IPS DF 6.9 (cell line): Measurements from ENCODE around the gene DSP.

Source experiments
- DNase-seq: peaks from one replicate; pipeline ENCODE4 v3.0.0-alpha.2; 2013; ENCODE audit warnings: low read depth, low spot score
- H3K27ac ChIP-seq: one replicate; pipeline ENCODE4 v1.5.1; 2013; ENCODE audit warnings: low read length, control low read depth
- H3K27me3 ChIP-seq: 2 replicates; pipeline ENCODE4 v1.6.1; 2013; ENCODE audit warnings: mild to moderate bottlenecking, low read length; ENCODE audit not compliant: control insufficient read depth, insufficient read depth
- H3K36me3 ChIP-seq: 2 replicates; pipeline ENCODE4 v1.6.1; 2013; ENCODE audit warnings: low read length; ENCODE audit not compliant: control insufficient read depth, insufficient read depth
- H3K4me1 ChIP-seq: 2 replicates; pipeline ENCODE4 v1.6.1; 2013; ENCODE audit warnings: low read length; ENCODE audit not compliant: control insufficient read depth, insufficient read depth
- H3K4me3 ChIP-seq: 2 replicates; pipeline ENCODE4 v1.5.1; 2013; ENCODE audit warnings: mild to moderate bottlenecking, low read length
- H3K9me3 ChIP-seq: 2 replicates; pipeline ENCODE4 v1.6.1; 2013; ENCODE audit warnings: low read length, inconsistent platforms; ENCODE audit not compliant: control insufficient read depth, insufficient read depth
- WGBS: extraction: QIAGEN DNeasy Blood & Tissue Kit; methylation state at CpG from one replicate; pipeline ENCODE4 v1.1.7; 2013; ENCODE audit warnings: mixed read lengths, missing lambda C conversion rate; ENCODE audit not compliant: insufficient read length, insufficient coverage; 5-methylcytosine and 5-hydroxymethylcytosine counted together

The DSP gene, protein sequence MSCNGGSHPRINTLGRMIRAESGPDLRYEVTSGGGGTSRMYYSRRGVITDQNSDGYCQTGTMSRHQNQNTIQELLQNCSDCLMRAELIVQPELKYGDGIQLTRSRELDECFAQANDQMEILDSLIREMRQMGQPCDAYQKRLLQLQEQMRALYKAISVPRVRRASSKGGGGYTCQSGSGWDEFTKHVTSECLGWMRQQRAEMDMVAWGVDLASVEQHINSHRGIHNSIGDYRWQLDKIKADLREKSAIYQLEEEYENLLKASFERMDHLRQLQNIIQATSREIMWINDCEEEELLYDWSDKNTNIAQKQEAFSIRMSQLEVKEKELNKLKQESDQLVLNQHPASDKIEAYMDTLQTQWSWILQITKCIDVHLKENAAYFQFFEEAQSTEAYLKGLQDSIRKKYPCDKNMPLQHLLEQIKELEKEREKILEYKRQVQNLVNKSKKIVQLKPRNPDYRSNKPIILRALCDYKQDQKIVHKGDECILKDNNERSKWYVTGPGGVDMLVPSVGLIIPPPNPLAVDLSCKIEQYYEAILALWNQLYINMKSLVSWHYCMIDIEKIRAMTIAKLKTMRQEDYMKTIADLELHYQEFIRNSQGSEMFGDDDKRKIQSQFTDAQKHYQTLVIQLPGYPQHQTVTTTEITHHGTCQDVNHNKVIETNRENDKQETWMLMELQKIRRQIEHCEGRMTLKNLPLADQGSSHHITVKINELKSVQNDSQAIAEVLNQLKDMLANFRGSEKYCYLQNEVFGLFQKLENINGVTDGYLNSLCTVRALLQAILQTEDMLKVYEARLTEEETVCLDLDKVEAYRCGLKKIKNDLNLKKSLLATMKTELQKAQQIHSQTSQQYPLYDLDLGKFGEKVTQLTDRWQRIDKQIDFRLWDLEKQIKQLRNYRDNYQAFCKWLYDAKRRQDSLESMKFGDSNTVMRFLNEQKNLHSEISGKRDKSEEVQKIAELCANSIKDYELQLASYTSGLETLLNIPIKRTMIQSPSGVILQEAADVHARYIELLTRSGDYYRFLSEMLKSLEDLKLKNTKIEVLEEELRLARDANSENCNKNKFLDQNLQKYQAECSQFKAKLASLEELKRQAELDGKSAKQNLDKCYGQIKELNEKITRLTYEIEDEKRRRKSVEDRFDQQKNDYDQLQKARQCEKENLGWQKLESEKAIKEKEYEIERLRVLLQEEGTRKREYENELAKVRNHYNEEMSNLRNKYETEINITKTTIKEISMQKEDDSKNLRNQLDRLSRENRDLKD (N-terminal part only)

DNA sequence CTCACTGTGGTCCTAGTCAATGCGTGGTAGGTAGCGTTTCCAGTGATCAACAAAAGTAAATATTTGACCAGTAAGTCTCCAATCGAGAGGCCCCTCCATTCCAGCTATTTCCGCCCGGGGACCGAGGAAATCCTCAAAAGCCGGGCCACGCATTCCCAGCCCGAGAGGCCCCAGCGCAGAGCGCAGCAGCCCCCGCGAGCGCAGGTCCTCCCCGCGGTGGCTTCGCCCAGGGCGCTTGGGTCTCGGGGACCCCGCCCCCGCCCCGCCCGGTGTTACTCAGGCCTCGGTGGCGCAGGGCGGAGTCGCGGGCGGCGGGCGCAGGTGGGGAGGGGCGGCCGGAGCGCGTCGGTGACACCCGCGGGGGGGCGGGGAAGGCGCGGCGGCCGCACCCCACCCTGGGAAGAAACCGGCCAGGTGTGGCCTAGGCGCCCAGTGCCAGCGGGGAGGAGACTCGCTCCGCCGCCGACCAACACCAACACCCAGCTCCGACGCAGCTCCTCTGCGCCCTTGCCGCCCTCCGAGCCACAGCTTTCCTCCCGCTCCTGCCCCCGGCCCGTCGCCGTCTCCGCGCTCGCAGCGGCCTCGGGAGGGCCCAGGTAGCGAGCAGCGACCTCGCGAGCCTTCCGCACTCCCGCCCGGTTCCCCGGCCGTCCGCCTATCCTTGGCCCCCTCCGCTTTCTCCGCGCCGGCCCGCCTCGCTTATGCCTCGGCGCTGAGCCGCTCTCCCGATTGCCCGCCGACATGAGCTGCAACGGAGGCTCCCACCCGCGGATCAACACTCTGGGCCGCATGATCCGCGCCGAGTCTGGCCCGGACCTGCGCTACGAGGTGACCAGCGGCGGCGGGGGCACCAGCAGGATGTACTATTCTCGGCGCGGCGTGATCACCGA lies at the start of gene DSP:
Gene DSP (plus strand): TSS at position 497 of the 890 bp plus-strand sequence. CDS start 245 bp downstream, at position 742.
- WGBS, result no CpG with 5 or more reads among the region's 105 CpGs
- Histone ChIP-seq H3K36me3 (no peaks in the 10 kb centered on the region), H3K27me3 (no peaks in the 10 kb centered on the region; the same call in 1 of the 2 replicates), H3K27ac (no peak within 1 kb of the TSS), H3K9me3 (no peaks in the 10 kb centered on the region), H3K4me1 (0 out of 2 replicates have a peak, but pooled peaks cover 2% of the 10 kb centered on the region), H3K4me3 (peak within 1 kb of the TSS; percentile 82)
- no peak for DNase-seq

DNA sequence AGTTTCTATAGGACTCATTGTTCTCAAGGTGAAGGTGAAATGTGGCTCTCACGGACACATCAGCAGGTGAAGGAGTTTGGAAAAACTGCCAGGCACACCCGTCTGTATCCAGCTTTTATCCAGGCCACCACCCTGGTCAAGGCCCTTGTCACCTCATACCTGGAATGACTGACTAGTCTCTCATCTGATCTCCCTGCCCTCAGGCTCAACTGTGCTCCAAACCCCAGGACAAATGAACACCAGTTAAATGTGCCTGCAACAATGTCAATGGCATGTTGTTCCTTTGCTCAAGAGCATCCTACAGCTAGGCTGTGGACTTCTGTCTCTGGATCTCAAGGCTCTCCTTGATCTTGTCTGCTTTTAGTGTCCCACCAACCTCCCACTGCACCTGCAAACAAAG lies 47.6 kb upstream of the DSP start:
- no peaks in the 10 kb centered on the region for H3K36me3 ChIP-seq
- H3K4me3 ChIP-seq, result no peak overlapping the region
- DNase-seq, result no peak
- H3K4me1 ChIP-seq, result no peaks in the 10 kb centered on the region
- WGBS, result no CpG with 5 or more reads among the region's 2 CpGs
- no peaks in the 10 kb centered on the region for H3K9me3 ChIP-seq
- no peak overlapping the region for H3K27ac ChIP-seq
- H3K27me3 ChIP-seq, result no peaks in the 10 kb centered on the region

DNA sequence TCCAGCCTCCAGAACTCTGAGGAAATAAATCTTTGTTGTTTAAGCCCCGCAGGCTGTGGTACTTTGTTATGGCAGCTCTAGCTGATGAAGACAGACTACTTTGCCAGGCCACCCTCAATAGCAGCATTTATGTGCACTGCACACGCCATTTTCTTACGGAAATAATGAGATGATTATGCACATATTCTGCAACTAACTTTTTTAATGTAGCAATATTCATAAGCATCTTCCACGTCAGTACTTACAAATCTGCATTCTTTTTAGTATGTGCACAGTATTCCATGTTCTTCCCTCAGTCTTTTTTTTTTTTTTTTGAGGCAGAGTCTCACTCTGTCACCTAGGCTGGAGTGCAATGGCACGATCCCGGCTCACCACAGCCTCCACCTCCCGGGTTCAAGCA lies 46.8 kb upstream of the DSP start:
- no peak overlapping the region for H3K4me3 ChIP-seq
- H3K4me1 ChIP-seq, result no peaks in the 10 kb centered on the region
- no peak for DNase-seq
- no CpG with 5 or more reads among the region's 7 CpGs for WGBS
- no peak overlapping the region for H3K27ac ChIP-seq
- no peaks in the 10 kb centered on the region for H3K36me3 ChIP-seq
- no peaks in the 10 kb centered on the region for H3K27me3 ChIP-seq
- H3K9me3 ChIP-seq, result no peaks in the 10 kb centered on the region

DNA sequence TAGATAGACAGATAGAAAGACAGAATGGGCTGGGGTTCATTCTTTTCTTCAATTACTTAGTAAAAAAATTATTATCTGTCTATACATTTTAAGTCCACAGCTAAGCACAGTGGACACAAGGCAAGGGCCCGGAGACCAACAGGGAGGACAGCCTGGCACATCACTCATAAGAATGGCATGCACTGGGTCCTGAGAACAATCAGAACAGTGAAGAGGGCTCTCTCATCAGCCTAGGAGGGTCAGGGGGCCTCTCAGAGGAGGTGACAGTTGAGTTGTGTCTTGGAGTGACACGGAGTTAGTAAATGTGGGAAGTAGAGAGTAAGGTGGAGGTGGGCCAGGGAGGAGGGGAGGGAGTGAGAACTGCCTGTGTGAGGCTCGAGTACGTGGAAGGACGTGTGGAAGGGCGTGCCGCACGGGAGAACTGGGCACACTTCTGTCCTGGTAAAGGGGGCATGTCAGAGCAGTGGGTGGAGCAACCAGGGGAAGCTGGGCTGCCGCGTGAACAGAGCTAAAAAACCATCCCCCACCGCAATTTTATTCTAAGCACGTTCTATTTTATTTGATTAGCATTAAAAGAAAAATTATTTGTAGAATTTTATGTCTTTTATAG lies 45.1 kb upstream of the DSP start:
- no peak for DNase-seq
- WGBS, result no CpG with 5 or more reads among the region's 12 CpGs
- Histone ChIP-seq H3K9me3 (no peaks in the 10 kb centered on the region), H3K27ac (no peak overlapping the region), H3K36me3 (no peaks in the 10 kb centered on the region), H3K27me3 (no peaks in the 10 kb centered on the region), H3K4me3 (no peak overlapping the region), H3K4me1 (no peaks in the 10 kb centered on the region)

DNA sequence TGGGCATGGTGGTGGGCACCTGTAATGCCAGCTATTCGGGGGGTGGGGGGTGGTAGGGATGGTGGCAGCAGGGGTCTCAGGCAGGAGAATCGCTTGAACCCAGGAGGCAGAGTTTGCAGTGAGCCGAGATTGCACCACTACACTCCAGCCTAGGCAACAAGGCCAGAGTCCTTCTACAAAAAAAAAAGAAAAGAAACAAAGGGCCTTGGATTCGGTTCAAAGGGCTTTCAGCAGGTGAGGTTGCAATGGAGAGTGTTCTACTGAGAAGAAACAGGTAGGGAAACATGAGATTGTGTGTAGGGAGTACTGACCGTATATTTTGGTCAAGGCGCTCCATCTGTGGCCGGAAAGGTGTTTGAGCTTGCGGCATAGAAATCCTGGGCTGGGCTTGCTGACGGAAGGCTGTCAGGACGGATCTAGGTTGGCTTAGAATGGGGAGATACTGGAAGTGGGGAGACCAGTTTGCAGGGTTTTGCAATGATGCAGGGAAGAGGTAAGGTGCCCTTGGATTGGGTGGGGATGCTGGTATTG lies 40.7 kb upstream of the DSP start:
- DNase-seq, result no peak
- Histone ChIP-seq H3K27ac (no peak overlapping the region), H3K4me3 (no peak overlapping the region), H3K27me3 (no peaks in the 10 kb centered on the region), H3K4me1 (0 out of 2 replicates have a peak, but pooled peaks cover 1% of the 10 kb centered on the region), H3K9me3 (no peaks in the 10 kb centered on the region), H3K36me3 (no peaks in the 10 kb centered on the region)
- no CpG with 5 or more reads among the region's 10 CpGs for WGBS

DNA sequence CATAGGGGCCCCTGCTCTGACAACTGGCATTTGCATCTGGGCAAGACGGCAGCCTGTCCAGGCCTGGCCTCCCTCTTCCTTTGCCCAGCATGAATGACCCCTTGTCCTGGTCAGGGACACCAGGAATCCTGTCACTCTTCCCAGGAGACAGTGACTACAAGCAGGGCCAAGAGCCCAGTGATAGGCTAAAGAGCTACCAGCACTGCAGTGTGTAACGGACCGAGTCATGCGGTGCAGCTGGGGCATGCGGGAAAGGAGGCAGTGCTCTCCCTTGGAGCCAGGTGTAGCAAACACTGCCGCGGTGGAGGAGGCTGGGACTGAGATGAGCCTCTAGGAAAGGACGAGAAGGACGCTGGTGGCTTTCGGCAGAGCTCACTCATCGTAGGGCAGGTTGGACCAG lies 38.7 kb upstream of the DSP start:
- DNase-seq, result no peak
- H3K27ac ChIP-seq, result no peak overlapping the region
- H3K27me3 ChIP-seq, result no peaks in the 10 kb centered on the region
- H3K4me1 ChIP-seq, result 0 out of 2 replicates have a peak, but pooled peaks cover 1% of the 10 kb centered on the region
- no peaks in the 10 kb centered on the region for H3K36me3 ChIP-seq
- H3K9me3 ChIP-seq, result no peaks in the 10 kb centered on the region
- no CpG with 5 or more reads among the region's 11 CpGs for WGBS
- no peak overlapping the region for H3K4me3 ChIP-seq

DNA sequence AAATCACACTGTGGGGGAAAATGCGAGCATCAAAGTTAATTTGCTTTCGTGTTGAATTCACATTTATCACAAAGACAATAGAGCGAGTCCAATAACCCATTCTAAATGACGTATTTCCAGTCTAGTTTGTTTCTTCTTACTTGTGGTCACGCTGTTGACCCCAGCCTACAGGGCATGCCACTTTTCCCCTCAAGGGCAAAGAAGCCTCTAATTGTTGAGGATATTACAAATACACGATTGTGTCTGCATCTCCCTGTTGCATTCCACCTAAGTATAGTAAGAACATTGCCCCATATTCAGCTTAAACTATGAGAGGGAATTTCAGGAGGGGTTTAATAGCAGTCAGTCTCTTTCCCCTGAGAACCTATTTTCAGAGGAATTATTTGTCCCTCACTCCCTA lies 37.4 kb upstream of the DSP start:
- Histone ChIP-seq H3K4me1 (0 out of 2 replicates have a peak, but pooled peaks cover 1% of the 10 kb centered on the region), H3K27ac (no peak overlapping the region), H3K27me3 (no peaks in the 10 kb centered on the region), H3K9me3 (no peaks in the 10 kb centered on the region), H3K4me3 (no peak overlapping the region), H3K36me3 (no peaks in the 10 kb centered on the region)
- no CpG with 5 or more reads among the region's 6 CpGs for WGBS
- DNase-seq, result no peak

DNA sequence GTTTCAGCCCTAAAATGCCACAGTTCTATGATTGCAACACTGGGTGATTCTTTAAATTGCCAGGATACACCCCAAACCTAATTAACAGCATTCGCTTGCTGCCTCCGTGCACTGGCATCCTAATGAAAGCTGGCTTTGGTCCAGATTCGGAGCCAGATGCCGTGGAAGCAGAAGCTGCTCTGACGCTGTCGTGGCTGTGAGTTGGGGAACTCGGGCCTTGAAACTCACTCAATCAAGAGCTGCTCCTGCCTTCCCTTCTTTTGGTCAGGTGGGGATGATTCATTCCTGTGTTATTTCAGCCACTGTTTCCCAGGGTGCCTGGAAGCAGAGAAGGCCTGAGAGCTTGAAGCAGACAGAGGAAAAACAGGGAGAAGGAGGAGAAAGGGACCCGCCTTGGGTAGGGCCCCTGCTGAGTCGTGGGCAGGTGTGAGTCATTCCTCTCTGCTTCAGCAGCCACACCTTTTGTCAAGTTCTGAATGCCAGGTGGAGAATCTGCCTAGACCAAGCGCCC lies 36.2 kb upstream of the DSP start:
- Histone ChIP-seq H3K27ac (no peak overlapping the region), H3K4me3 (no peak overlapping the region), H3K4me1 (0 out of 2 replicates have a peak, but pooled peaks cover 1% of the 10 kb centered on the region), H3K9me3 (no peaks in the 10 kb centered on the region), H3K36me3 (no peaks in the 10 kb centered on the region), H3K27me3 (no peaks in the 10 kb centered on the region)
- DNase-seq, result peak; percentile 35
- WGBS, result no CpG with 5 or more reads among the region's 10 CpGs

DNA sequence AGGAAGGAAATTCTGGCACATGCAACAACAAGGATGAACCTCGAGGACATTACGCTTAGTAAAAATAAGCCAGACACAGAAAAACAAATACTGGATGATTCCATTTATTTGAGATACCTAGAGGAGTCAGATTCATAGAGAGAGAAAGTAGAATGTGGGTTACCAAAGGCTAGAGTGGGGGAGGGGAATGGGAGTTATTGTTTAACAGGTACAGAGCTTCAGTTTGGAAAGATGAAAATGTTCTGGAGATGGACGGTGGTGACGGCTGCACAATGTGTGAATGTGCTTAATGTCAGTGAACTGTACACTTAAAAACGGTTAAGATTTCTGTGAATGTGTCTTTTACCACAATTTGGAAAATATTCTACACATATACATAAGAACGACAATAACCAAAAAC lies 33.9 kb upstream of the DSP start:
- Histone ChIP-seq H3K4me3 (no peak overlapping the region), H3K9me3 (no peaks in the 10 kb centered on the region), H3K27me3 (no peaks in the 10 kb centered on the region), H3K27ac (no peak overlapping the region), H3K4me1 (0 out of 2 replicates have a peak, but pooled peaks cover 1% of the 10 kb centered on the region), H3K36me3 (no peaks in the 10 kb centered on the region)
- DNase-seq, result no peak
- WGBS, result no CpG with 5 or more reads among the region's 6 CpGs
